ENCODE data around the gene RGS1.
"Not testable (repeated sequence)": the region's sequence is repeated elsewhere in the genome, so short reads cannot be mapped to it uniquely, and the experiment has no call there.

RGS1 gene, protein sequence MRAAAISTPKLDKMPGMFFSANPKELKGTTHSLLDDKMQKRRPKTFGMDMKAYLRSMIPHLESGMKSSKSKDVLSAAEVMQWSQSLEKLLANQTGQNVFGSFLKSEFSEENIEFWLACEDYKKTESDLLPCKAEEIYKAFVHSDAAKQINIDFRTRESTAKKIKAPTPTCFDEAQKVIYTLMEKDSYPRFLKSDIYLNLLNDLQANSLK

DNA sequence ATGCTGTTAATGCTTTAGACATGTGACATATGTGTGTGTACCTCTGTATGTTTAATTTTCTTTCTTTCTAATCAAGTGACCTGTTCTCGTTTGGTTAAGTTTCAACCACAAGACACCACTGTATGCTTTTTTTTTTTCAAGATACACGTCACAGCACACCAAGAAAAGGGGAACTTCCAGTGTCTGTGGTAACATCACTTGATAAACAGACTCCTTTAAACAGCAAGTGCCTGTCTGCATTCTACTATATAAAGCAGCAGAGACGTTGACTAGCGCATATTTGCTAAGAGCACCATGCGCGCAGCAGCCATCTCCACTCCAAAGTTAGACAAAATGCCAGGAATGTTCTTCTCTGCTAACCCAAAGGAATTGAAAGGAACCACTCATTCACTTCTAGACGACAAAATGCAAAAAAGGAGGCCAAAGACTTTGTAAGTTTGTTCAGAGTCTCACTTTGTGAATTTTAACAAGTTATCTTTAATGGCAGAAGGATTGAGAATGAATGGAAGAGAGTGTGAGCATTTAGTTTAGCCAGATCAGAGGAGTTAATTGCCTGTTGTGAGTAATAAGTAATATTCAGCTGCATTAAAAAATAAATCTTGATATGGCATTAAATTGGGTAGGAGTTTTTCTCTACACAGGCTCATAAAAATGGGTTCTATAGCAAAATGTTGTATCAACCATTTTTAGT, at the start of gene RGS1:
RGS1 (plus strand) TSS at position 275 of the 691 bp plus-strand sequence; CDS start at position 295, 20 bp downstream.
- in situ Hi-C loops (cut with MboI; ENCODE audit: low pct_unique_long_range_greater_than_20kb, low sequenced_read_pairs, unreplicated experiment) = no loop called here
- peak; percentile 50 for DNase-seq (ENCODE audit: low spot score)
- TF ChIP-seq, protein P1, sequence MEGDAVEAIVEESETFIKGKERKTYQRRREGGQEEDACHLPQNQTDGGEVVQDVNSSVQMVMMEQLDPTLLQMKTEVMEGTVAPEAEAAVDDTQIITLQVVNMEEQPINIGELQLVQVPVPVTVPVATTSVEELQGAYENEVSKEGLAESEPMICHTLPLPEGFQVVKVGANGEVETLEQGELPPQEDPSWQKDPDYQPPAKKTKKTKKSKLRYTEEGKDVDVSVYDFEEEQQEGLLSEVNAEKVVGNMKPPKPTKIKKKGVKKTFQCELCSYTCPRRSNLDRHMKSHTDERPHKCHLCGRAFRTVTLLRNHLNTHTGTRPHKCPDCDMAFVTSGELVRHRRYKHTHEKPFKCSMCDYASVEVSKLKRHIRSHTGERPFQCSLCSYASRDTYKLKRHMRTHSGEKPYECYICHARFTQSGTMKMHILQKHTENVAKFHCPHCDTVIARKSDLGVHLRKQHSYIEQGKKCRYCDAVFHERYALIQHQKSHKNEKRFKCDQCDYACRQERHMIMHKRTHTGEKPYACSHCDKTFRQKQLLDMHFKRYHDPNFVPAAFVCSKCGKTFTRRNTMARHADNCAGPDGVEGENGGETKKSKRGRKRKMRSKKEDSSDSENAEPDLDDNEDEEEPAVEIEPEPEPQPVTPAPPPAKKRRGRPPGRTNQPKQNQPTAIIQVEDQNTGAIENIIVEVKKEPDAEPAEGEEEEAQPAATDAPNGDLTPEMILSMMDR (IDR thresholded peaks at IDR 0.05; ENCODE audit: extremely low read depth, insufficient read depth, missing control alignments) = no peak

DNA sequence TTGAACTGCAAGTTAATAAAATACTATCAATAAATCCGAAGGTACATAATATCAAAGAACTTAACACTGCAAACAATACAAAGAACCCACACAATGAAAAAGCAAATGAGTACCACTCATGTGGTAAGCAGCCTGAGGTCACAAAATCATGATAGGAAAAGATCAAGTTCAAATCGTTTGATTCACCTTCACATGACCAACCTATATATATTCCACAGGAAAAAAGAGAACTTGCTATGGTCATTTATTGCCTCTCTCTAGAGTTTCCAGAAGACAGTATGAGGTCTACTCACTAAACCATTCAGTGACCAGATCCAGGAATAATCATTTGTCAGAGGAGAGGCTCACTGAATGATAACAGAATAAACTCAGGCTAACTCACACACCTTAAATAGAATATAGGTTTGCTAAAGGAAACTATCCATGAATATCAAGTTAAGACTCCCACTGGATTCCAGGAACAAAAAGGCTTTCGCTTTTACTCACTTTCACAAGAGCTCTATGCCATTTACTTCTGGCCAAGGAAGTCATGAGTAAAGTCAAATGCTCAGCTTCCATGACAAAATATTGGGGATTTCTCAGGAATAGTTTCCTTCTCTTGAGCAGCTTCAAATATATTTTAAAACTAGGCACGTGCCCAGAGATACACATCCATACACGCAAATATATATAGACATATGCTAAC, 48.3 kb upstream of the RGS1 start:
- TF ChIP-seq, protein P1 (IDR thresholded peaks at IDR 0.05; ENCODE audit: extremely low read depth, insufficient read depth, missing control alignments) = no peak
- no peak for DNase-seq (ENCODE audit: low spot score)
- in situ Hi-C loops (cut with MboI; ENCODE audit: low pct_unique_long_range_greater_than_20kb, low sequenced_read_pairs, unreplicated experiment) = no loop called here

- no peak for DNase-seq (ENCODE audit: low spot score)
- TF ChIP-seq, protein P1 (IDR thresholded peaks at IDR 0.05; ENCODE audit: extremely low read depth, insufficient read depth, missing control alignments) = no peak
- in situ Hi-C loops (cut with MboI; ENCODE audit: low pct_unique_long_range_greater_than_20kb, low sequenced_read_pairs, unreplicated experiment) = no loop called here
Observed at GRCh38 chr1:192527950-192528349, 47.6 kb upstream of the RGS1 start.

DNA sequence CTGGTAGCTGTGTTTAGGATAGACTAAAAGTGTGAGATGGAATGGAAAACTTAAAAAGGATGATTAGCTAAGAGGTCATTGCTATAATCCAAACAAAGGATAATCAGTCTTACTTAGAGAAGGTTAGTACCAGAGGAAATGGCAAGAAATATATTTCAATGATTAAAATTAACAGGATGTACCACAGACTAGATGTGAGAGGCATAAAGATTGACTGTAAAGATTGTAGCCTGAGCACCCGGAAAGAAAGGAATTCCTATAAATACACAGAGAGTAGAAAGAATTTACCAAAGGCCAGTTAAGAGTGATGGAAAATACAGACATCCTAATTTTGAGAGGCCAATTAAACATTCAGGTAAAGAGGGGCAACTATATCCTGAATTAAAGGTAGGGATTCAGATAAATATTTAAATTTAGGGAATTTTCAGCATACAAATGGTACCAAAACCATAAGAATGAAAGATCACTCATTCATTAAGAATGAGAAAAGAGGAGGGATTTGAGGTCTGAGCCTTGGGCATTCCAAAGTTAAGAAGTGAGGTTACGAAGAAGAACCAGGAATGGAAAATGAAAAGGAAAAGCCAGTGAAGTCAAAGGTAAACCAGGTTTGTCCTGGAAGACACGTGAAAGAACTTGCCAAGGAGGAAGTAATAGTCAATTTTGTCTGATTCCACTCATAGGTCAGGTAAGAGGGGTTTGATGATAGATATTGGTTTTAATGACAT, 46.4 kb upstream of the RGS1 start:
- TF ChIP-seq, protein P1 (IDR thresholded peaks at IDR 0.05; ENCODE audit: extremely low read depth, insufficient read depth, missing control alignments) = no peak
- in situ Hi-C loops (cut with MboI; ENCODE audit: low pct_unique_long_range_greater_than_20kb, low sequenced_read_pairs, unreplicated experiment) = no loop called here
- no peak for DNase-seq (ENCODE audit: low spot score)

DNA sequence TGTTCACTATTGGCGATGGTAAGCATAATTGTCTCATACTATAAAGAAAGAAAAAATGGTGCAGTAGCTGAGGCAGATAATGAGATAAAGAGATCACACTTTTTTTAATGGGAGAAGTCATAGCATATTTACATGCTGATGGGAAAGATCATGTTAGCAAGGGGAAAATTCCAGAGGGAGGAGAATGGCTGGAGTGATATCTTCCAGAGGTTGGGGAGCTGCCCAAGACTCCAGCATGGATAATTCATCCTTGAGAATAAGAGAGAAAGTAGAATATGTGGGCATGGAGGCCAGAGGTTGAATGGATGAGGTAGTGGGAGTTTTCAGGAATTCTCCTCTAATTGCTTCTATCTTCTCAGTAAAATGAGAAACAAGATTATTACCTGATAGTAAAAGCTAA, 45.8 kb upstream of the RGS1 start:
- TF ChIP-seq, protein P1 (IDR thresholded peaks at IDR 0.05; ENCODE audit: extremely low read depth, insufficient read depth, missing control alignments) = no peak
- in situ Hi-C loops (cut with MboI; ENCODE audit: low pct_unique_long_range_greater_than_20kb, low sequenced_read_pairs, unreplicated experiment) = no loop called here
- no peak for DNase-seq (ENCODE audit: low spot score)

DNA sequence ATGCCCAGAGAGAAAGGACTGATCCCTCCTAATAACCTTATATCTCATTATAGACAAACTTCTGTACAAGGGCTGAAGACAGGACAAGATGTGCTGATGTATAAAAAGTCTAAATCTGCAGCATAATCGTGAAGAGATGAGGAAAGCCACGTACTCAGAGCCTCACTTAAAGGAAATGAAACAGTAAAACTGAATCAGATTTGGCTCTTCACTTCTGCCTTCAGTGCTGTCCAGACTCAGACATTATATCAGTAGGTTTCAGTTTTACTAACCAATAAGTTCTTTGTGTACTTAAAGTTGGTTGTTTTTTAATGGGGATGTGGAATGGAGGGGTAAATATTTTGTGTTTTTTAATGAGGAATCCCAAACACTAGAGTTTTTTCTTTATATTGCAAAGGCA, 45.3 kb upstream of the RGS1 start:
- peak; percentile 18 for DNase-seq (ENCODE audit: low spot score)
- in situ Hi-C loops (cut with MboI; ENCODE audit: low pct_unique_long_range_greater_than_20kb, low sequenced_read_pairs, unreplicated experiment) = no loop called here
- TF ChIP-seq, protein P1 (IDR thresholded peaks at IDR 0.05; ENCODE audit: extremely low read depth, insufficient read depth, missing control alignments) = no peak

DNA sequence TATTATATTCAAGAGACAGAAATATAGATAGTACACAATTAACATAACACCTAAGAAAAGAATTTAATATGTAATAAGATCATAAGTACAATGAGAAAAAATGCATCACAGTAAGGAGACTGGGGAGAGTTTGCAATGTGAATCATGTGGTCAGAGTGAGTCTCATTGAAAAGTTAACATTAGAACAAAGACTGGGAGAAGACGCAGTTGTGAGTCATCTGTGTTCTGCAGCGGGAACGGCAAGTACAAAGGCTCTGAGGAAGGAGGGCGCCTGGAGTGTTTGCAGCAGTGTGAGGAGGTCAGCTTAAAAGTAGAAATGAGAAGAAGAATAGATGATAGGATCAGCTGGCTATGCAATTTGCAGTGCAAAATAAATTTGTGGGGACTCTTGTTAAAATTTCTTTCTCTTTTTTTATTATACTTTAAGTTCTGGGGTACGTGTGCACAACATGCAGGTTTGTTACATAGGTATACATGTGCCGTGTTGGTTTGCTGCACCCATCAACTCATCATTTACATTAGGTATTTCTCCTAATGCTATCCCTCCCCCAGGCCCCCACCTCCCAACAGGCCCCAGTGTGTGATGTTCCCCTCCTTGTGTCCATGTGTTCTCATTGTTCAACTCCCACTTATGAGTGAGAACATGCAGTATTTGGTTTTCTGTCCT, 44.4 kb upstream of the RGS1 start:
- in situ Hi-C loops (cut with MboI; ENCODE audit: low pct_unique_long_range_greater_than_20kb, low sequenced_read_pairs, unreplicated experiment); DNase-seq (ENCODE audit: low spot score): not testable (repeated sequence)

Data from GM13977 (cell line).